BE2C (cell line): ENCODE data around the gene POU2F2.

Experiments
- DNase-seq: peaks from one replicate; pipeline ENCODE4 v3.0.0-alpha.2; 2020
- H3K27me3 ChIP-seq: fragments of 250-450 bp; sonication (Bioruptor Pico); 2 replicates; pipeline ENCODE4 v1.5.1; 2020; ENCODE audit warnings: mild to moderate bottlenecking
- H3K36me3 ChIP-seq: fragments of 250-450 bp; sonication (Bioruptor Pico); 2 replicates; pipeline ENCODE4 v1.5.1; 2020; ENCODE audit warnings: mild to moderate bottlenecking
- H3K4me1 ChIP-seq: fragments of 250-450 bp; sonication (Bioruptor Pico); 2 replicates; pipeline ENCODE4 v1.5.1; 2020
- H3K4me3 ChIP-seq: 2 replicates; pipeline ENCODE4 v1.5.1; 2011; ENCODE audit warnings: low read depth, low read length
- H3K9me3 ChIP-seq: fragments of 250-450 bp; sonication (Bioruptor Pico); 2 replicates; pipeline ENCODE4 v1.5.1; 2020
- CTCF ChIP-seq: IDR thresholded peaks from 2 replicates; pipeline ENCODE4 v1.5.1; 2012; ENCODE audit warnings: mild to moderate bottlenecking, low read depth, low read length

Gene POU2F2

GRCh38 chr19:42148266-42148665 is 16.0 kb upstream of the POU2F2 start:
- no peaks in the 10 kb centered on the region for H3K9me3 ChIP-seq
- no peaks in the 10 kb centered on the region for H3K36me3 ChIP-seq
- H3K4me1 ChIP-seq, result peaks cover 4% of the 10 kb centered on the region
- H3K4me3 ChIP-seq, result no peak overlapping the region
- H3K27me3 ChIP-seq, result no peaks in the 10 kb centered on the region
- TF ChIP-seq CTCF, result no peak
- DNase-seq, result no peak

- no peak for TF ChIP-seq CTCF
- no peaks in the 10 kb centered on the region for H3K9me3 ChIP-seq
- no peaks in the 10 kb centered on the region for H3K36me3 ChIP-seq
- no peak for DNase-seq
- no peaks in the 10 kb centered on the region for H3K27me3 ChIP-seq
- H3K4me1 ChIP-seq, result peaks cover 4% of the 10 kb centered on the region
- H3K4me3 ChIP-seq, result no peak overlapping the region
Measured at GRCh38 chr19:42143341-42144234, 11.3 kb upstream of the POU2F2 start.

GRCh38 chr19:42140125-42140754 is 8.0 kb upstream of the POU2F2 start:
- Histone ChIP-seq H3K4me3 (no peak overlapping the region), H3K4me1 (peaks cover 4% of the 10 kb centered on the region), H3K9me3 (no peaks in the 10 kb centered on the region), H3K36me3 (no peaks in the 10 kb centered on the region), H3K27me3 (no peaks in the 10 kb centered on the region)
- no peak for TF ChIP-seq CTCF
- no peak for DNase-seq

GRCh38 chr19:42134535-42135070 is 2.4 kb upstream of the POU2F2 start:
- Histone ChIP-seq H3K4me1 (no peaks in the 10 kb centered on the region), H3K36me3 (no peaks in the 10 kb centered on the region), H3K9me3 (no peaks in the 10 kb centered on the region), H3K4me3 (no peak overlapping the region), H3K27me3 (peaks cover 4% of the 10 kb centered on the region; the same call in 1 of the 2 replicates)
- DNase-seq, result no peak
- TF ChIP-seq CTCF, result no peak

GRCh38 chr19:42132851-42133528 is 744 bp upstream of the POU2F2 start:
- DNase-seq, result peak; percentile 69
- peaks cover 4% of the 10 kb centered on the region; the same call in 1 of the 2 replicates for H3K27me3 ChIP-seq
- no peaks in the 10 kb centered on the region for H3K36me3 ChIP-seq
- TF ChIP-seq CTCF, result peak; percentile 81
- H3K9me3 ChIP-seq, result no peaks in the 10 kb centered on the region
- no peak overlapping the region for H3K4me3 ChIP-seq
- no peaks in the 10 kb centered on the region for H3K4me1 ChIP-seq
